Ramos (cell line): ENCODE measurements around the gene ITGA11.
"Not testable (repeated sequence)": the region's sequence is repeated elsewhere in the genome, so short reads cannot be mapped to it uniquely, and the experiment has no call there.

ENCODE experiments used
- in situ Hi-C: fragments of 300-500 bp; cut with MboI; formaldehyde crosslinking; loops from one replicate; pipeline ENCODE4 v1.14.3; 2022; ENCODE audit warnings: low sequenced_read_pairs; ENCODE audit not compliant: unreplicated experiment

Gene ITGA11

DNA sequence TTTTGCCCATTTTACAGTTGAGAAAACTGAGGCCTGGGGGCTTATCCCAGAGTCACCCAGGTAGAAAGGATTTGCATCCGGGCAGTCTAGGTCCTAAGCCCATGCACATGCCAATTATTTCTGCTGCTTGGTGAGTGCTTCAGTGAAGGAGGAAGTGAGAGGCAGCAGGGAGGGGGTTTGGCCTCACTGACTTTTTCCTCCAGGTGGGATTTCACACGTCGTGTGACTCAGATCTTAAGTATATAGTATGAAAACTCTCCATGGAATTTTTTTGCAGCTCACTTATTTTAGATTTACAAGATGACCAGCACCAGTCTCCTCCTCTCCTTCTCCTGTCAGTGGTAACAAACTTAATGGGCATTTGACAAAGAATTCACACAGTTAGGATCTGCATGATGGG is 4.6 kb downstream of the ITGA11 start:
- in situ Hi-C loops = no loop called here

DNA sequence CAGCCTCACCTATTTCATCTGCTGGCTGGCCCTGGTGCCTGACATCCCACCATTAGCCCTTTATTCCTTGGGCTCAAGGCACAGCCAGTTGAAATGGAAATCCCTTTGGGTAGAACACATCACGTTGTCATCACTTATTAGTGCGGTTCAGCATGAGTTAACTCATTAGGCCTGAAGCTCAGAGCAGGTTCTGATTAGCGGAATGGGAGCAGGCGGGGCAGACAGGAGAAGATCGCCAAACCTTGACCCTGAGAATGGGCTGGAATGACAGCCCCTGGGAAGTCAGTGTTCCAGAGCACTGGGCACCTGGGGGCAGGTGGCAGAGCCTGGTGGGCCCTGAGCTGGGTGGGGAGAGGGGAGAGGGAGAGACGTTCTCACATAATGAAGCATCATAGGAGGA is 5.8 kb downstream of the ITGA11 start:
- in situ Hi-C loops = no loop called here

DNA sequence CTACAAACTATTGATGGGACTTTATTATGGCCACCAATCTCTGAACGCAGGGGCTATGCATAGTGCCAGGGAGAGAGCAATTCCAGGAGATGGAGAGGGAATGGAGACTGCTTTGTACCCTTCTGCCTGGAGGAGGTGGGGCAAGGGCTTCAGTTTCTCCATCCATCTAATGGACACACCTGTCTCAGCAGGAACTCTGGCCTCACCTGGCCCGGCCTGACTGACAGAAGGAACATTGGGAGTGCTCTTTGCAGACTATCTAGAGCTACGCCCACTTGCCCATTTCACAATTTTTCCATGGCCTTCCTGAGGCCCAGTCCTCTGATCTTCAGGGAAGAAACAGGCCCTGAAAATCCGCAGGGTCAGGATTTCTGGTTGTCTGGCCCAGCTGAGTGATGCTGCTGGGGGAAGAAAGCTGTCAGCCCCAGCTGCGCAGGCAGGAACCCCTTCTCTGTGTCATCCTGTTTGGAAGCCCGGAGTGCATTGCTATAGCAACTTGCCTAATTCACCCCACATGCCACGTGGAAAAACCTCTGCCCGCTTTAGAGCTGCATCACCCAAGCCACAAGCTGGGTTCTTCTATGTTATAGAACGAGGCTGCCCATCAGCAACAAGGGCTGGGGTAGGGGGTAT is 6.4 kb downstream of the ITGA11 start:
- in situ Hi-C loops = no loop called here

DNA sequence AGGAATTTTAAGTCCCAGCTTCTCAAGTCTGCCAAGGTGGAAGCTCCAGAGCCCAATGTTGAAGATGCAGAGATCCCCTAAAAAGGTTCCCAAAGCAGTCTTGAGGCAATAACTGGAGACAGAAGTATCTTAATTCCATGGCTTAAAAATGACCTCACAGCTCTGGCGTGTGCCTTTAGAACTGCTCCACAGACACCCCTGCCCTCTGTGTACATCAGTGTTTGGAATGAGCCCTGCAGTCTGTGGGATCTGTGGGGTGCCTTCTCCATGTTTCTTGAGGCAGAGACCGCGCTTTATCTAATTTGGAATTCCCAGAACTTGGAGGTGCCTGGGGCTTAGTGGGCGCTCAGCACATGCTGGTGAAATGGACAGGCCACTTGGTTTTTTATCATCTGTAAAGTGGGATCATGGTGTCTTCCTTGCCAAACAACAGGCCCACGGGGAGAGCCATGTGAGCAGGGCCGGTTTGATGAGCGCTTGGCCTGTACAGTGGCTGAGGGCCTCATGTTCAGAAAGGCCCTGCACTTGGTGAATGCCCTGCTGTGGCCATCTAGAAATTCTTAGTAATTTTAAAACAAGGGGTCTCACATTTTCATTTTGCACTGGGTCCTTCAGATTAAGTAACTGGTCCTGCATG is 7.1 kb downstream of the ITGA11 start:
- in situ Hi-C loops = no loop called here

DNA sequence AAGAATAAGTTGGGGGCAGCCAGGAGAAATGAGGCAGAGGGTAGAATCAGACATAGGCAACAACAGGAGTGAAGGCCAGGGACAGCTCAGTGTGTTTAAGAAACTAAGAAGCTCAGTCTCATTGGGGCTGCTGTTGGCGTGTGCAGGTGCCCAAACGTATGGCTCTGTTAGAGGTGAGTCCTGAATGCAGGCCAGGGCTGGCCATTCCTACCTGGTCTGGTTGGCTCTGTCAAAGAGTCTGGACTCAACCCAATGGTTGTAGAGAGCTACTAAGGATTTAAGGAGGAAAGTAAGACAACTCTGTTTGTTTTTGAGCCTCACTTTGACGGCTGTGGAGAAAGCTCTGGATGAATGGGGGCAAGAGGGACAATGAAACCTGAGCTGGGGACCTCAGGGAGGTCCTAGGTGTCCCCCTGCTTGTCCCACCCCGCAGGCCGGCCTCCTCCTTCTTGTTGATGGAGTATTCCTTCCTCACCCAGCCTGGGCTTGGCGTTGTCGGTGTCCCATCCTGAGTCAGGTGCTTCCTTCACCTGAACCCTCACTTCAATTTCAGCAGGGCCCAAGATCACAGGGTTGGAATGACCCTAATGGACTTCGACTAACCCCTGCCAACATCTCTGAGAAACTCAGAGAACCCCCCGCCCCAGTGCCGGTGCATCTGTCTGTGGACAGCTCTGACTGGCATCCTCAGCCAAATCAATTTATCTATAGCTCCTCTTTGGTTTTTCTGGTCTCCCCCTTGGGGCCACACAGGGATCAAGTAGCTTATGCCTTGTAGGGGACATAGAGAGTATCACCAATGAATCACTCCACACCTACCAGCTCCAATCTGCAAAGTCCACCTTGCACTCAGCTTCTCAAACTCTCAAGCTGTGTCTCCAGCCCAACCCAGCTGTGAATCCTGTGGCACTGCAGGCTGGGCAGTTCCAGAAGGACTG is 8.3 kb downstream of the ITGA11 start:
- in situ Hi-C loops = no loop called here

DNA sequence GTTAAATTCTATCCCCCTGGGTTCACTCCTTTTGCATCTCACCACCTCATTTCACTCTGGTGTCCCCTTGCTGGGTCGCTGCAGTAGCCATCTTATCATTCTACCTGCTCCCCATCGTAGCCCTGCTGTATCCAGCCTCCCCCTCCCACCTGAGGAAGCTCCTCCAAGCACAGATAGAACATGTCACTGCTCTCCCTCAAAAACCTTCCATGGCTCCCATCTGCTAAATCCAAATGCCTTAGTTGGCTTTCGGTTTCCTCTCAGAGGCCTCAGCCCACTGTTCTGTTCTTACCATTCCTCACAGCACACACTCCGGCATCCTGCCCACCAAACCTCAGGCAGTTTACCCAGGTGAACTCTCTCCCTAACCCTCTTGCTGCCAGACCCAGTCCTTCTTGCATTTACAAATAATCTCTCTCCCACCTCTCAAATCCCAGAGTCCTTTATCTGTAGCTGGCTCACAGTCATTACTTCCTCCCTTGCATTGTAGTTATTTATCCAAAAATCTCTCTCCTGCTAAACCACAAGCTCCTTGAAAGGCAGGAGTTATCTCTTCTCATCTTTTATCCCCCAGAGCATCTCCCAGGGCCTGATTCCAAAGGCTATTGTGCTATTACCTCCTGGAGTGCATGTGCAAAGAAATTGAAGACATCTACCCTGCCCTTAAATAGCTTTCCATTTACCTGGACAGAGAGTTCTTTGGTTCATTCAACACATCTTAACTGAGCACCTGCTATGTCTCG is 9.4 kb downstream of the ITGA11 start:
- in situ Hi-C loops = not testable (repeated sequence)

DNA sequence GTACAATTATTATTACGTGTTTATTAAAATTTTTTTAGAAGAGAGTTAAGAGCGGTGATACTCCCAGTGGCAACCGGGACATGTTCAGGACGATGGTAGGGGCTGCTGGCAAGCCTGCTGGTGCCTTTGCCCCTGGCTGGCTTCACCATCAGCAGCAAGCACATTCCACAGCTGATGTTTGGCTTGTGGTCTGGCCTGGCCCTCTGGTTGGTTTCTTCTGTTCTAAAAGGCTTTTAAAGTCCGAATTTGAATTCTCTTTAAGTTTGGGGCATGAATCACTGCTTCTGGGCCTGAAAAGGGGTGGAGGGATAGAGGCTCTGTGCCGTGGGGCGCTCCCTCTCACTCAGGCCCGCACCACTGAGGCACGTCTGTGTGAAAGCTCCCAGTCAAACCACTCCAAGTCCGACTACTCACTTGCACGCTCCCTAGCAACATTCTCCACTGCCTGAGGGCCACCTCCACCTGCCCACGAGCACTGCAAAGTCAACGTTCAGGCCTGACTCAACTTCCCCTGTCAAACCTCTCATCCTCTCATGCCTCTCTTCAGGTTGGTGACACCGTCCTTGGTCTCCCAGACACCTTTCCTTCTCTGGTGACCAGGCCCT is 10.1 kb downstream of the ITGA11 start:
- in situ Hi-C loops = no loop called here

DNA sequence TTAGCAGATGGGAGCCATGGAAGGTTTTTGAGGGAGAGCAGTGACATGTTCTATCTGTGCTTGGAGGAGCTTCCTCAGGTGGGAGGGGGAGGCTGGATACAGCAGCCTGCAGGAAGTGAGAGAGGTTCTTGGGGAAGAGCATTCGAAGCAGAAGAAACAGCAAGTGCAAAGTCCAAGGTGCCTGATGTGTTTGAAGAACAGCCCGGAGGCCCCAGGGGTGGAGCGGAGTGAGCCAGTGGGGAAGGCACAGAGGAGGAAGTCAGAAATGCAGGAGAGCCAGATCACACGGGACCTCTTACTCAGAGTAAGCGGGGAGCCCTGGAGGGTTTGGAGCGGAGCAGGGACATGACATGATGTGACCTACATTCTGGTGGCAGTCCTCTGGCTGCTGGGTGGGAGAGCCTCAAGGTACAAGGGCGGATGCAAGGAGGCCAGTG is 10.8 kb downstream of the ITGA11 start:
- in situ Hi-C loops = no loop called here

DNA sequence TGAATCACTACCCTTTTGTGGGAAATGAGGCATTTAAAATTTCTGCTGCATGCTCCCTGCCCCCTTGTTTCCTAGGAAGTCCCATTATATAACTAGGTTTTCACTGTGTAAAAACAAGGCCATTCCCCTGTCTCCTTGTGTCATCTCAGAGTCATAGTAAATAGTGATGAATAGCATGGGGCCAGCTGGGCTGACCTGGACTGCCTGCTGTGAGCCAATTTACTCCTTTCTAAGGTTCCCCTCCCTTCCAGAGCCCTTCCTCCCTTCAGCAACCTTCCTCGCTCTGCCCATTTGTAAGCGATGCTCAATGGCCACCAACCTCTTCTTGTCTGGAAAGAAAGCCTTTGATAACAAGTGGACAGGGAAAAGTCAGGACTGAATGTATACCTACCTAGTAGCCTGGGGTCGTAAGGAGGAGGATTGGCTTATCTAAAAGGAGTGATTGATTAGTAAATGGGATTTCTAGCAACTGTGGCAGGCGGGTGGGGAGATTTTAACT is 11.7 kb downstream of the ITGA11 start:
- in situ Hi-C loops = no loop called here

DNA sequence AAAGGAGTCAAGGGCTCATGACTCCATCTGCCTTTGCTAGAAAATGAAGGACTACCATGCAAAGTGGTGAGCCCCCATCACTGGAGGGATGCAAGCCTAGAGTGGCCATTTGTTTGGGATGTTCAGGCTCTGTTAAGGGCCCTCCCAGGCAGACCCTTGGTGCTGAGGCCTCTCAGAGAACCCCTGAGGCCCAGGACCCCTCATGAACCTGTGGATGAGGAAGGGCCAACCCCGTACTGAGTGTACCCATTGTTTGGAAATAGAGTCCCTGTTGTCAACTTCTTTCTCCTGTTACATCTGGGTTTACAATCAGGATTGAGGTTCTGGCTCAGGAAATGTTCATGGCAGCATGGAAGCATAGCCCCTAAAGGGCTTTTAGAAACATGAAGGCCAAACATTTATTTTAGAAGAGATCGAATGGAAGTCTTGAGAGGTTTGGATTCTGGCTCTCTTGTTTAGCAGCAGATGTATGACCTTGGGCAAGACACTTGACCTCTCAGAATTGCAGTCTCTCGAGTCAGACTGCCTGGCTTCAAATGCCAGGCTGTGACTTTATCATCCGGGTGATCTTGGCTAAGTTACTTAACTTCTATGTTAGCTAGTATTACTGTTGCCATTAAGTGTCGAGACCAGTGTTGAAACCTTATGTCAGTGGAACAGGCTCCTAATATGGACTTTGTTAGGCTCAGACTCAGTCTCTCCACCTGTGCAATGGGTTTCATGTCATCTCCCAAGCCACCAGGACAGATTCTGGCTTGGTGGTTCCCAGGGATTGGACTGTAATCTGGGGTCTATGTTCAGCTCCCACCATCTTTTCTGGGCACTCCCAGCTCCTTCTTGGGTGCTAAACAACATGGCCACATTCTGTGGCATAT is 12.4 kb downstream of the ITGA11 start:
- in situ Hi-C loops = no loop called here

DNA sequence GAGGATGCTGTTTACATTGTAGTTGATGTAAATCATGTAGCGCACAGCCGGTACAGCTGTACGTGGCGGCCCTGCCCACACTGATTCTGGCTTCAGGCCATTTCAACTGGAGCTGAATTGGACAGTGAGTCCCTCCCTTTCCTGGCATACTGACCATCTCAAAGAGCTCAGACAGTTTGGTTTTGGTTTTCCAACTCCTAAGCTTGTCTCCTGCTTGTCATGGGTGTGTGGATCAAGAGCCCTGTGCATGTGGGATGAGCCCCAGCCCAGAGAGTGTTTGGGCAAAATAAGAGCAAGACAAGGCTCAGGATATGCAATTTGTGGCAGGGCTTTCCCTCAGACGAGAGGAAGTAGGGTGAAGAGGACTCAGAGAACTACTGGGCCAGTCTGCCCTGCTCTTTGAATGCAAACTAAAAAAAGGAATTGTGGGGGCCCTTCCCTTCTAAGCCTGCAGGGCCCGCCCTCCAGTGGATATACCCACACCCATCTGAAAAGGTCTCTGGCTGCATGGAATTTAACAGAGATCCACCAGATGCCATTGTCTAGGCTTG is 13.3 kb downstream of the ITGA11 start:
- in situ Hi-C loops = no loop called here

DNA sequence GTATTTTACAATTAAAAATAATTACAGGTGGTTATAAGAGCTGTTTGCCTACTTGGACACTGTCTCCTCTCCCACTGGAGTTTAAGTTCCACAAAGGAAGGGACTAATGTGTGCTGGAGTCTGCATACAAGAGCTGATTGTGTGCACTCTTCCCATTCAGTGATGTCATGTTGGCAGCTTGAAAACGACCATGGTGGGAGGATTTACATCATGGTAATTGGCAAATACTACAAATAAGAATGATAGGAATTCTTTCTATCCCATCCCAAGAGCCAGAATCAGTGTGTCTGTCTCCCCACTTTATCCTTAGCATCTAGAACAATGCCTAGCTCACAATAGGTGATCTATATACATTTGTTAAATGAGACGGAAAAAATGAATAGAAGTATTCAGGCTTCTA is 14.1 kb downstream of the ITGA11 start:
- in situ Hi-C loops = no loop called here

DNA sequence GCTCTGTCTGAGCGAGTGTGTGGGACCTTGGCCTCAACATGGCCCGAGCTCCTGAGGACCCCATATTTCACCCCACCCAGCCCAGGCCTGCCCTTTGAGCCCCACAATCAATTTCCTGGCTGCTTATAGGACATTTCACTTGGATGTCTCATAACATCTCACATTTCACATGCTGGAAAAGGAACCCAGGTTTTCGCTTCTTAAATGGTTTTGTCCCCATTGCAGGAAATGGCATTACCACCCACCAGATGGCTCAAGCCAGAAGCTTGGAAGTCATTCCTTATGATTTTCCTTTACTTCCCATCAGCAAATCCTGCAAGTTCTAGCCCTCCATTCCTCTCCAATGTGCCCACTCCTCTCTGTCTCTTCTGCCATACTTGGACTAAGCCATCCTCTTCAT is 14.9 kb downstream of the ITGA11 start:
- in situ Hi-C loops = no loop called here

DNA sequence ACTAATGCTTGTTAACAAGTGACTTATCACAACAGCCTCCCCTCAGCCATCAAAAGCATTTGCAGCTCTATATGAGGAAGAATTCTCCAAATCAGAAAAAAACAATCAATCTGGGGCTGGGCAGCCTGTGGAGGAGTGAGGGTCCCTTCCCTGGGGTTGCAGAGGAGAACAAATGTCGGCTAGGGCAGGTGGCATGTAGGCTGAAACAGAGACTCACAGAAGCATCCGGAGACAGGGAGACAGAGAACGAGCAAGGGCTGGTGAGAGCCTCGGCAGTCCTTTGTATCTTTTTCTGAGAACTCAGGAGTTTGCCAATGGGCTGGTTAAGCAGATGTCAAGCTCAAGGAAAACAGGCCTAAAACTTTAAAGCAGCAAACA is 15.8 kb downstream of the ITGA11 start:
- in situ Hi-C loops = no loop called here

DNA sequence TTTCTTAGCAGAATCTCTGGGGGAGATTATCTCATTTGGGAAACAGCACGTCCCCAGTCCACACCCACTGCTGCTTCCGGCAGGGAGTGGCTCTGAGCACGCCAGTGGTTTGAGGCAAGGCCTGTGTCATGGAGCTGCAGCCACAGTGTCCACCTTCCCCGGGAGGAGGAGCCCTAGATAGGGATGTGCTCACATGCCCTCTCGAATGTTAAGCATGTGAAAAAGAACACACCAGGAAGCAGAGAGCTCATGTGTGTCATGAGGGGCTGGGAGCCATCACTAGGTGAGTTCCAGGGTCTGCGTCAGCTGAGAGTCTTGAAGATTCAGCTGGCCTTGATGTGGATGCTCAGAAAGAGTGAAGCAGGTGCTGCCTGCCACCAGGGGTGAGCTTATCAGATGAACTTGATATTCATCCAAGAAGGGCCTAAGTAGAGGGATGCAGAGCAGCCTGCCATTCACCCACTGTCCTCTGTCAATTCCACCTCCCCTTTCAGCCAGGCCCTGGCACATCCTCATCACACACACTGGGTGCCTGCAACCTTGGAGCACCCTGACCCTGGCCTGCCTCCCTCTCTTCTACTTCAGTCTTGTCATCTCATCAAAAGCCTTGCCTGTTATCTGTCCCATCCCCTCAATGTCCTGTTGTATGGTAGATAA is 16.3 kb downstream of the ITGA11 start:
- in situ Hi-C loops = no loop called here

DNA sequence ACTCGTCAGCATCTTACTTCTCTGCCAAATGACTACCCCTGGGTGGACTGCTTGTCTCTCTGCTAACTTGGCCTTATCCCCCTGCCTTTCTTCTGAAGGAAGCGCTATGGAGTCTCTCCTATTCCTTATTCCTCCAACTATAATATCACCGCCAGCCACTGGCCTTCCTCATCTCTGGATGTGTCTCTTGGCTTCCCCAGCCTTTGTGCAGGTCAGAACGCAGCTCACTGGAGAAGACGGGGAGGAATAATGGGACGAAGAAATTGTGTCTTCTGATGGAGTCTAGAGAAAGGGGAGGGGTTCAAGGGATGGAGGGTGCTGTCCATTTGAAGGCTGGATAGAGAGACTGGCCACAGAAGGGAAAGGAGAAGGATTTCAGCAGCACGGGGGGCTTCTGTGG is 16.9 kb downstream of the ITGA11 start:
- in situ Hi-C loops = no loop called here

DNA sequence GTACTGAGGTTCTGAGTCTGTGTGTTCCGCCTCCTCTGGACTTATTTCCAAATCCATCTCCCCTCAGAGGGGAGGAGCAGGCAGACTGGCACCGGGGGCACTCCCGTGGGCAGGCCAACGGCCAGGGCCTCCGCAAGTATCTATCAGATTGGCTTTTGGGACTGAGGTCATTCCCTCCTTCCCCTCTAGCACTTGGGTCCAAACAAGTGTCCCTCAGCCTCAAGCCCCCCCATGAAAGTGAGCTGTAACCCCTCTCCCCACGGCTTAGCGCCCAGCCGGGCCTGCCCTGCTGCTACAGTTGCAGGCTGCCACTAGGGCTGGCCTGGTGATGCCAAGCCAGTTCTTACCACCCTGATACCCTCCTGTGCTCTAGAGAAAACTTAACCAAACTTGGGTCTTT is 17.4 kb downstream of the ITGA11 start:
- in situ Hi-C loops = no loop called here

DNA sequence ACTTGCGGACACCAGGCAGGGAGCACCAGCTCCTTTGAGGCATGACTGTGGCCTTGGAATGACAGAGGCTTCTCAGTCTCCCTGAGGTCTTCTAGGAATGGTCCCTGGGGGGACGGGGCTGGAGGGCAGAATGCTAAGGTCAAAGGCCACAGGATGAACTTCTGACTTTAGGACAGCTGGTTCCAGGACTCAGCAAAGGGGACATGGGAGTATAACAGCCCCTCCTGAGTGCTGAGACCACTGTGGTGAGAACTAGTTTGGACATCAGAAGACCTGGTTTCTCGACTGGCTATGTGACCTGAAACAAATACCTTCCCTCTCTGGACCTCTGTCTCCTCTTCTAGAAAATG is 17.8 kb downstream of the ITGA11 start:
- in situ Hi-C loops = no loop called here
